Left ventricle myocardium superior (tissue), 1 donor: ENCODE data around the gene COL13A1. TPM values are rescaled to one million over a fixed set of nuclear protein-coding genes. Genes with fewer than 3 reads are reported as not detected.
A peak's percentile ranks its signal among the peaks of the same experiment; 100 is the strongest.

Experiments
- ATAC-seq: fragments of 200-7000 bp; cut with Tn5 transposase; one replicate; pipeline ENCODE4 v1.9.1; 2020; ENCODE audit warnings: mild to moderate bottlenecking, moderate library complexity
- DNase-seq: peaks from one replicate; pipeline ENCODE4 v3.0.0-alpha.2; 2020
- intact Hi-C: fragments of 100-400 bp; cut with micrococcal nuclease; formaldehyde crosslinking; loops from one replicate; pipeline ENCODE4 v1.11.0; 2022
- total RNA-seq: library from RNA; stranded (reverse); fragmentation: NEBNext Ultra II Directional; extraction: Animal tissue kit (Norgen Biotek cat#: 25700); gene quantifications from one replicate; pipeline ENCODE4 v1.2.1, GENCODE V29; 2021
- donor health status: DM: no; HTN: yes; CAD: no; lungs with severe emphysema.

COL13A1 gene
- total RNA-seq, 1 donor from 2014 or later: 1.0 TPM

GRCh38 chr10:69895759-69896158 is 94.1 kb downstream of the COL13A1 start:
- peak; percentile 31 for DNase-seq
- ATAC-seq: peak; percentile 25
- intact Hi-C loops: no loop called here

- ATAC-seq (peak; percentile 56), DNase-seq (peak; percentile 3)
- intact Hi-C loops: no loop called here
Observed at GRCh38 chr10:69896606-69897231, 95.0 kb downstream of the COL13A1 start.

- intact Hi-C loops: no loop called here
- DNase-seq (no peak), ATAC-seq (no peak)
Observed at GRCh38 chr10:69897432-69897831, 95.7 kb downstream of the COL13A1 start.

GRCh38 chr10:69897999-69898398 is 96.3 kb downstream of the COL13A1 start:
- intact Hi-C loops: no loop called here
- DNase-seq (peak; percentile 22), ATAC-seq (no peak)

GRCh38 chr10:69898524-69898923 is 96.8 kb downstream of the COL13A1 start:
- ATAC-seq: no peak
- peak; percentile 3 for DNase-seq
- intact Hi-C loops: no loop called here

- ATAC-seq (no peak), DNase-seq (no peak)
- intact Hi-C loops: no loop called here
Observed at GRCh38 chr10:69898941-69899340, 97.2 kb downstream of the COL13A1 start.

- DNase-seq: peak; percentile 4
- intact Hi-C loops: no loop called here
- ATAC-seq: peak; percentile 46
Observed at GRCh38 chr10:69899727-69900595, 98.3 kb downstream of the COL13A1 start.

- DNase-seq (peak; percentile 14), ATAC-seq (no peak)
- intact Hi-C loops: no loop called here
Observed at GRCh38 chr10:69901022-69901421, 99.3 kb downstream of the COL13A1 start.

GRCh38 chr10:69901628-69902505 is 100.2 kb downstream of the COL13A1 start:
- intact Hi-C loops: no loop called here
- ATAC-seq (peak; percentile 68), DNase-seq (peak; percentile 52)

- intact Hi-C loops: no loop called here
- ATAC-seq (peak; percentile 37), DNase-seq (peak; percentile 44)
Observed at GRCh38 chr10:69902835-69903535, 101.3 kb downstream of the COL13A1 start.

- ATAC-seq (no peak), DNase-seq (peak; percentile 15)
- intact Hi-C loops: no loop called here
Observed at GRCh38 chr10:69904533-69904932, 102.8 kb downstream of the COL13A1 start.

- DNase-seq (no peak), ATAC-seq (no peak)
- intact Hi-C loops: no loop called here
Observed at GRCh38 chr10:69906425-69906824, 104.7 kb downstream of the COL13A1 start.

- ATAC-seq: no peak
- intact Hi-C loops: no loop called here
- DNase-seq: no peak
Observed at GRCh38 chr10:69907517-69907916, 105.8 kb downstream of the COL13A1 start.

- no peak for DNase-seq
- ATAC-seq: no peak
- intact Hi-C loops: no loop called here
Observed at GRCh38 chr10:69908124-69908523, 106.4 kb downstream of the COL13A1 start.

- ATAC-seq: no peak
- peak; percentile 7 for DNase-seq
Observed at GRCh38 chr10:69910561-69910960, 108.9 kb downstream of the COL13A1 start.

GRCh38 chr10:69911613-69912528 is 110.2 kb downstream of the COL13A1 start:
- intact Hi-C loops: loop anchor here (10.0 kb wide), 1 partner anchor 267 kb away; no protein-coding TSS in a partner anchor
- peak; percentile 41 for DNase-seq
- ATAC-seq: peak; percentile 83

More at GRCh38 chr10:69910561-69910960, 108.9 kb downstream of the COL13A1 start:
- intact Hi-C loops: loop anchor here (10.0 kb wide), 1 partner anchor 266 kb away; no protein-coding TSS in a partner anchor

GRCh38 chr10:69912589-69912988 is 110.9 kb downstream of the COL13A1 start:
- intact Hi-C loops: loop anchor here (10.0 kb wide), 1 partner anchor 268 kb away; no protein-coding TSS in a partner anchor
- DNase-seq (no peak), ATAC-seq (no peak)
